Stimulated activated CD8-positive, alpha-beta memory T cell treated with anti-CD3 and anti-CD28 coated beads, Interleukin-4, amount 100 ng/mL, for 24 hours (primary cell): ENCODE results near the gene EPAS1.
A peak's percentile ranks its signal among the peaks of the same experiment; 100 is the strongest.

Experiments
- DNase-seq: peaks from one replicate; pipeline ENCODE4 v3.0.0-alpha.2; 2020; ENCODE audit warnings: low read depth

The EPAS1 gene

GRCh38 chr2:46296840-46297545 is at the start of gene EPAS1:
TSS of gene EPAS1 (plus strand) at chr2:46297407. CDS start at chr2:46297912, 505 bp downstream.
- peak; percentile 75 for DNase-seq

- DNase-seq: no peak
Observed at GRCh38 chr2:46248171-46248570, 49.0 kb upstream of the EPAS1 start.

GRCh38 chr2:46249654-46250053 is 47.6 kb upstream of the EPAS1 start:
- DNase-seq: no peak

- no peak for DNase-seq
Observed at GRCh38 chr2:46252891-46253659, 44.1 kb upstream of the EPAS1 start.

GRCh38 chr2:46254474-46254873 is 42.7 kb upstream of the EPAS1 start:
- DNase-seq: no peak

- no peak for DNase-seq
Observed at GRCh38 chr2:46256563-46257142, 40.6 kb upstream of the EPAS1 start.

- no peak for DNase-seq
Observed at GRCh38 chr2:46257476-46257875, 39.7 kb upstream of the EPAS1 start.

- DNase-seq: no peak
Observed at GRCh38 chr2:46257980-46258379, 39.2 kb upstream of the EPAS1 start.

- no peak for DNase-seq
Observed at GRCh38 chr2:46258937-46259776, 38.0 kb upstream of the EPAS1 start.

- DNase-seq: no peak
Observed at GRCh38 chr2:46259777-46260168, 37.4 kb upstream of the EPAS1 start.

- DNase-seq: no peak
Observed at GRCh38 chr2:46260305-46260704, 36.9 kb upstream of the EPAS1 start.

- DNase-seq: no peak
Observed at GRCh38 chr2:46262248-46262938, 34.8 kb upstream of the EPAS1 start.

GRCh38 chr2:46263347-46263746 is 33.9 kb upstream of the EPAS1 start:
- DNase-seq: no peak

- no peak for DNase-seq
Observed at GRCh38 chr2:46264447-46264846, 32.8 kb upstream of the EPAS1 start.

GRCh38 chr2:46266134-46266533 is 31.1 kb upstream of the EPAS1 start:
- DNase-seq: no peak

GRCh38 chr2:46267616-46268015 is 29.6 kb upstream of the EPAS1 start:
- DNase-seq: no peak

- DNase-seq: no peak
Observed at GRCh38 chr2:46268196-46268595, 29.0 kb upstream of the EPAS1 start.

GRCh38 chr2:46269001-46269400 is 28.2 kb upstream of the EPAS1 start:
- DNase-seq: no peak

- no peak for DNase-seq
Observed at GRCh38 chr2:46269544-46270273, 27.5 kb upstream of the EPAS1 start.

GRCh38 chr2:46270384-46270783 is 26.8 kb upstream of the EPAS1 start:
- DNase-seq: no peak
